Measurements from ENCODE around the gene DMAC2L. TPM values are rescaled to one million over a fixed set of nuclear protein-coding genes. Genes with fewer than 3 reads are reported as not detected.
"Not testable (repeated sequence)": the region's sequence is repeated elsewhere in the genome, so short reads cannot be mapped to it uniquely, and the experiment has no call there.

The DMAC2L gene
- polyA plus RNA-seq, 1 donor from 2014 or later = 17.1 TPM

DNA sequence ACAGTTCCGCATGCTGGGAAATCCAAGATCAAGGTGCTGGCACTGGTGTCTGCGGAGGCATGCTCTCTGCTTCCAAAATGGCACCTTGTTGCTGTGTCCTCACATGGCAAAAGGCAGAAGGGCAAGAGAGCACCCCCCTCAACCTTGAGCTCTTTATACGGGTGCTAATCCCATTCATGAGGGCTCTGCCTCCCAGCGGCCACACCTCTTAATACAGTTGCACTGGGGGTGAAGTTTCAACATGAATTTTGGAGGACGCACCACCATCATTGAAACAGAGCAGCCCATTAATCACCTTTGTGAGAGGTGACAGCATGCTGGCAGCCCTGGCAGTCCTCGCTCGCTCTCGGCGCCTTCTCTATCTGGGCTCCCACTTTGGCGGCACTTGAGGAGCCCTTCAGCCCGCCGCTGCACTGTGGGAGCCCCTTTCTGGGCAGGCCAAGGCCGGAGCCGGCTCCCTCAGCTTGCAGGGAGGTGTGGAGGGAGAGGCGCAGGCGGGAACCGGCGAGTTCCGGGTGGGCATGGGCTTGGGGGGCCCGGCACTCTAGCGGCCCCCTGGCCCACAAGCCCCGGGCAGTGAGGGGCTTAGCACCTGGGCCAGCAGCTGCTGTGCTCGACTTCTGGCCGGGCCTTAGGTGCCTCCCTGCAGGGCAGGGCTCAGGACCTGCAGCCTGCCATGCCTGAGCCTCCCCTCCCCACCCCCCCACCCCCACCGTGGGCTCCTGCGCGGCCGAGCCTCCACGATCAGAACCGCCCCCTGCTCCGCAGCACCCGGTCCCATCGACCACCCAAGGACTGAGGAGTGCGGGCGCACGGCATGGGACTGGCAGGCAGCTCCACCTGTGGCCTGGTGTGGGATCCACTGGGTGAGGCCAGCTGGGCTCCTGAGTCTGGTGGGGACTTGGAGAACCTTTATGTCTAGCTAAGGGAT is 49.6 kb downstream of the DMAC2L start:
- not testable (repeated sequence) for H3K27me3 ChIP-seq (ENCODE audit: insufficient read depth, low read depth, low read length); H3K4me3 ChIP-seq (ENCODE audit: low read length); H2AFZ ChIP-seq (ENCODE audit: low read depth, low read length); H3K36me3 ChIP-seq (ENCODE audit: insufficient read depth, low read length); H3K9ac ChIP-seq (ENCODE audit: low read length); H3K27ac ChIP-seq (ENCODE audit: low read length); H3F3A ChIP-seq (ENCODE audit: insufficient read depth, low read length, poor library complexity, severe bottlenecking); H4K20me1 ChIP-seq (ENCODE audit: insufficient read depth); H3K9me3 ChIP-seq (ENCODE audit: low read length); H3K9me2 ChIP-seq (ENCODE audit: insufficient read depth, low read length); H3K79me2 ChIP-seq (replicated peaks; ENCODE audit: insufficient read depth, low read length); H3K4me2 ChIP-seq (ENCODE audit: low read length)

- H3K9me3 ChIP-seq (ENCODE audit: low read length) = no peaks in the 10 kb centered on the region
- H3K27ac ChIP-seq (ENCODE audit: low read length) = no peak overlapping the region
- no peak overlapping the region for H2AFZ ChIP-seq (ENCODE audit: low read depth, low read length)
- H3K36me3 ChIP-seq (ENCODE audit: insufficient read depth, low read length) = no peaks in the 10 kb centered on the region
- no peaks in the 10 kb centered on the region for H3K27me3 ChIP-seq (ENCODE audit: insufficient read depth, low read depth, low read length)
- H3K9me2 ChIP-seq (ENCODE audit: insufficient read depth, low read length) = no peaks in the 10 kb centered on the region
- TF ChIP-seq POLR2AphosphoS5 (IDR thresholded peaks at IDR 0.05) = no peak
- no peak overlapping the region for H3K9ac ChIP-seq (ENCODE audit: low read length)
- no peaks in the 10 kb centered on the region for H3F3A ChIP-seq (ENCODE audit: insufficient read depth, low read length, poor library complexity, severe bottlenecking)
- H3K4me3 ChIP-seq (ENCODE audit: low read length) = no peak overlapping the region
- no peaks in the 10 kb centered on the region for H3K79me2 ChIP-seq (replicated peaks; ENCODE audit: insufficient read depth, low read length)
- no peaks in the 10 kb centered on the region for H4K20me1 ChIP-seq (ENCODE audit: insufficient read depth)
- no peak overlapping the region for H3K4me2 ChIP-seq (ENCODE audit: low read length)
Measured at GRCh38 chr14:50362764-50363713, 50.9 kb downstream of the DMAC2L start.

GRCh38 chr14:50363714-50364111 is 51.6 kb downstream of the DMAC2L start:
- Histone ChIP-seq H3K9ac (ENCODE audit: low read length) (no peak overlapping the region), H4K20me1 (ENCODE audit: insufficient read depth) (no peaks in the 10 kb centered on the region), H3K27ac (ENCODE audit: low read length) (no peak overlapping the region), H3K27me3 (ENCODE audit: insufficient read depth, low read depth, low read length) (no peaks in the 10 kb centered on the region), H3F3A (ENCODE audit: insufficient read depth, low read length, poor library complexity, severe bottlenecking) (no peaks in the 10 kb centered on the region), H3K9me2 (ENCODE audit: insufficient read depth, low read length) (no peaks in the 10 kb centered on the region), H2AFZ (ENCODE audit: low read depth, low read length) (no peak overlapping the region), H3K4me2 (ENCODE audit: low read length) (no peak overlapping the region), H3K79me2 (replicated peaks; ENCODE audit: insufficient read depth, low read length) (no peaks in the 10 kb centered on the region), H3K4me3 (ENCODE audit: low read length) (no peak overlapping the region), H3K36me3 (ENCODE audit: insufficient read depth, low read length) (no peaks in the 10 kb centered on the region), H3K9me3 (ENCODE audit: low read length) (no peaks in the 10 kb centered on the region)
- no peak for TF ChIP-seq MXI1 (conservative IDR thresholded peaks at IDR 0.05; ENCODE audit: poor library complexity, severe bottlenecking)
- no peak for TF ChIP-seq TAF1 (IDR thresholded peaks at IDR 0.05; ENCODE audit: low read depth)
- TF ChIP-seq SMC3 (conservative IDR thresholded peaks at IDR 0.05; ENCODE audit: poor library complexity) = no peak
- no peak for TF ChIP-seq EZH2 (IDR thresholded peaks at IDR 0.05; ENCODE audit: borderline replicate concordance, insufficient read depth, low read length, poor library complexity, severe bottlenecking)
- no peak for TF ChIP-seq POLR2AphosphoS5 (IDR thresholded peaks at IDR 0.05)
- TF ChIP-seq EP300 (conservative IDR thresholded peaks at IDR 0.05; ENCODE audit: poor library complexity, severe bottlenecking) = no peak
- TF ChIP-seq CTCF (IDR thresholded peaks at IDR 0.05; ENCODE audit: poor library complexity, severe bottlenecking) = no peak
- TF ChIP-seq RAD21 (conservative IDR thresholded peaks at IDR 0.05) = no peak
- TF ChIP-seq, protein P1, sequence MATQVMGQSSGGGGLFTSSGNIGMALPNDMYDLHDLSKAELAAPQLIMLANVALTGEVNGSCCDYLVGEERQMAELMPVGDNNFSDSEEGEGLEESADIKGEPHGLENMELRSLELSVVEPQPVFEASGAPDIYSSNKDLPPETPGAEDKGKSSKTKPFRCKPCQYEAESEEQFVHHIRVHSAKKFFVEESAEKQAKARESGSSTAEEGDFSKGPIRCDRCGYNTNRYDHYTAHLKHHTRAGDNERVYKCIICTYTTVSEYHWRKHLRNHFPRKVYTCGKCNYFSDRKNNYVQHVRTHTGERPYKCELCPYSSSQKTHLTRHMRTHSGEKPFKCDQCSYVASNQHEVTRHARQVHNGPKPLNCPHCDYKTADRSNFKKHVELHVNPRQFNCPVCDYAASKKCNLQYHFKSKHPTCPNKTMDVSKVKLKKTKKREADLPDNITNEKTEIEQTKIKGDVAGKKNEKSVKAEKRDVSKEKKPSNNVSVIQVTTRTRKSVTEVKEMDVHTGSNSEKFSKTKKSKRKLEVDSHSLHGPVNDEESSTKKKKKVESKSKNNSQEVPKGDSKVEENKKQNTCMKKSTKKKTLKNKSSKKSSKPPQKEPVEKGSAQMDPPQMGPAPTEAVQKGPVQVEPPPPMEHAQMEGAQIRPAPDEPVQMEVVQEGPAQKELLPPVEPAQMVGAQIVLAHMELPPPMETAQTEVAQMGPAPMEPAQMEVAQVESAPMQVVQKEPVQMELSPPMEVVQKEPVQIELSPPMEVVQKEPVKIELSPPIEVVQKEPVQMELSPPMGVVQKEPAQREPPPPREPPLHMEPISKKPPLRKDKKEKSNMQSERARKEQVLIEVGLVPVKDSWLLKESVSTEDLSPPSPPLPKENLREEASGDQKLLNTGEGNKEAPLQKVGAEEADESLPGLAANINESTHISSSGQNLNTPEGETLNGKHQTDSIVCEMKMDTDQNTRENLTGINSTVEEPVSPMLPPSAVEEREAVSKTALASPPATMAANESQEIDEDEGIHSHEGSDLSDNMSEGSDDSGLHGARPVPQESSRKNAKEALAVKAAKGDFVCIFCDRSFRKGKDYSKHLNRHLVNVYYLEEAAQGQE (IDR thresholded peaks at IDR 0.05; ENCODE audit: borderline replicate concordance) = no peak
